Anterior cingulate cortex (tissue), 58 donors: Measurements from ENCODE around the gene SLC4A5.
"Not testable (repeated sequence)": the region's sequence is repeated elsewhere in the genome, so short reads cannot be mapped to it uniquely, and the experiment has no call there.

ENCODE experiments used
- DNase-seq, 58 donors: peaks; one replicate each; lab custom pipeline; 2025; lab: John Stamatoyannopoulos, UW

SLC4A5 gene

DNA sequence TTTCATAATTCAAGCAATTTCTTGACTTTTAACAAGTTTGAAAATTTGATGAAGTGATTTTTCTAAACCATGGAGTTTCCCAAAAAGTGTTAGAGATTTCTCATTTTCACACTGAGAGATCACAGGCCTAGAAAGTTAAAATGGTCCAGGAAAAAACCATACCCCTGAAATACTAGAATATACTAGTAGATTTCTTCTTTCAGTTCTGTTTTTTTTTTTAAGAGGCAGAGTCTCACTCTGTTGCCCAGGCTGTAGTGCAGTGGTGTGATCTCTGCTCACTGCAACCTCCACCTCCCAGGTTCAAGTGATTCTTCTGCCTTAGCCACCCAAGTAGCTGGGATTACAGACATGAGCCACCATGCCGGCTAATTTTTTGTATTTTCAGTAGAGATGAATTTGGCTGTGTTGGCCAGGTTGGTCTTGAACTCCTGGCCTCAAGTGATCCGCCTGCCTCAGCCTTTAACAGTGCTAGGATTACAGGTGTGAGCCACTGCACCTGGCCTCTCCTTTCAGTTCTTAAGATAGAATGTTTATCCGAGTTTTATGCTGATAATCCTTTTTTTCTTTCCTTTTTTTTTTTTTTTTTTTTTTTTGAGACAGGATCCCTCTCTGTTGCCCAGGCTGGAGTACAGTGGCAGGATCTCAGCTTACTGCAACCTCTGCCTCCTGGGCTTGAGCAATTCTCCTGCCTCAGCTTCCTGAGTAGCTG lies 130.4 kb downstream of the SLC4A5 start:
- DNase-seq, result no peak

DNA sequence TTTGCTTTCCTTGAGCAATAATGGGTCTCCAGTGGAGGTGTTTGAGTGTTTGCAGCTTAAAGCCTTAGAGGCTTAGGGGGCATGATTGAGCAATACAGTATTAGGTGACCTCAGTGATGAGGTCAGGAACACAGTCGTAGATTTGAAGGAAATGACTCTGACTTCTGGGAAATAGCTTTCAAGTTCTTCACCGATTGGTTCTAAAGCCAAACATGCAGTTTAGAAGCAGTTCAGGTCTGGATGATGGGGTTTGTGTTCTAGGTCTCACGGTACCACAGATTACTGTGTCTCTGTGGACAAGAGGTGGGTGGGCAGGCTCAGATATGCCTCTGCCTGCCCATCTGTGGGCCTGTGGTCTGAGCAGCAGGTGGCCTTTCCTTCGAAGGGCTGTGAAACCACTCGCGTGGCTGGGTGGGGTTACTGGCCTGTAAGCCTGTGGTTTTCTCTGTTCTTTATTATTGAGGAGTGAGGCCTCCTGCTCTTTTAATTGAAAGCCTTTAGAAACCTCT lies 137.0 kb downstream of the SLC4A5 start:
- DNase-seq, result no peak

DNA sequence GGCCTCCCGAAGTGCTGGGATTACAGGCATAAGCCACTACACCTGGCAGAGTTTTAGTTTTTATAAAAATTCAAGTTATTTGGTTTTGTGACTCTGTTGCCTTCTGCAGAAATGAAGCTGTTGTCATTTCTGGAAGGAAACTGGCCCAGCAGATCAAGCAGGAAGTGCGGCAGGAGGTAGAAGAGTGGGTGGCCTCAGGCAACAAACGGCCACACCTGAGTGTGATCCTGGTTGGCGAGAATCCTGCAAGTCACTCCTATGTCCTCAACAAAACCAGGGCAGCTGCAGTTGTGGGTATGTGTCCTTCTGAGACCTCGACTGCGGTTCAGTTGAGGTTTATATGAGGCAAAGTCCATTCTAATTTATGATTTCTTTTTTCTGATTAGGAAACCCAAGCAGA lies 137.6 kb downstream of the SLC4A5 start:
- no peak for DNase-seq

DNA sequence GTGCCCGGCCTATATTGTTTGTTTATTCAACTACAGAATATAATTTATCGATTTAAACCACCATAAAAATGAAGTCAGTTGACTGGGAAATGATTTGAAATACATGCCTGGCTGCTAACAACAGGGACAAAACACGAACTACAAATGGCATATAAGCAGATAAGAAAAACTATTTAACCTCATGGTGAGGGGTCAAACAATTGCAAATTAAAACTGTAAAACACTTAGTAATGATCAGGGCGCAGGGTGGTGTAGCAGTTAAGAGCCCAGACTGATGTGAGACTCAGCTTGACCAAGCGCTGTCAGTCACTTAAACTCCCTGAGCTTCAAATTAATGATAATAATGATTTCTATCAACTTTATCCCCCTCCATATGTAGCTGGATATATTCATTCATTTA lies 138.1 kb downstream of the SLC4A5 start:
- DNase-seq, result no peak

DNA sequence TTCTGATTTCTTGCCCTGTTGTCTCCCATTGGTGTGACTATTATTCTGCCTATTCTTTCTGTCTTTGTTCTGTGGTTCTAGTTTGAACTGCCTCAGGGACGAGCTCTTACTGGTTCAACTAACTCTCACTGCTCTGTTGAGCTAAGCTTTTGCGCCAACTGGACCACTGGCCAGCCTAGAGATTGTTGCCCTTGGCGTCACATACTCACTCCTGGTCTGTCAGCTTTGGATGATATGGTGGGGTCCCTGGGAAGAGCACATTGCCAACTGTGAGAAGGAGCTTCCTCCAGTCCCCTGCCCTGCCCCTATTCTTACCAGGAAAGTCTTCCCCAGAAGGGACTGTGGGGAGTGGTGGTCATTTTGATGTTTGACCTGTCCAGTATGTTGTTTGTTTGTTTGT lies 138.8 kb downstream of the SLC4A5 start:
- no peak for DNase-seq

DNA sequence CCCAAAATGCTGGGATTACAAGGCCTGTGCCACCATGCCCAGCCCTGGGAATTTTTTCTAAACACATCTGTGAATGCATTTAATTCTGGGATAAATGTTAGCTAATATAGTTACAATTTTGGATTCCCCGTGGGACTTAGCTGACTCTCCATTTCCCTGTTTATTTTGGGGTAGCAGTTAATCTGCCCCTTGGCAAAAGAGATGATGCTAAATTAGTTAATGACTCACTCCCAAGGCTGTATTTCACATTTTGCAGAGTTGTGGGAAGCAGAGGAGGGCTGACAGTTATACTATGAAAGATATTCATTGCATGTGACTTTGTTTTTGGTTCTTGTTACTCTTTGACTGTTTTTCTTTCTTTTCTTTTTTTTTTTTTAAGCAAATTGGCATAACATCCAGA lies 141.6 kb downstream of the SLC4A5 start:
- no peak for DNase-seq

DNA sequence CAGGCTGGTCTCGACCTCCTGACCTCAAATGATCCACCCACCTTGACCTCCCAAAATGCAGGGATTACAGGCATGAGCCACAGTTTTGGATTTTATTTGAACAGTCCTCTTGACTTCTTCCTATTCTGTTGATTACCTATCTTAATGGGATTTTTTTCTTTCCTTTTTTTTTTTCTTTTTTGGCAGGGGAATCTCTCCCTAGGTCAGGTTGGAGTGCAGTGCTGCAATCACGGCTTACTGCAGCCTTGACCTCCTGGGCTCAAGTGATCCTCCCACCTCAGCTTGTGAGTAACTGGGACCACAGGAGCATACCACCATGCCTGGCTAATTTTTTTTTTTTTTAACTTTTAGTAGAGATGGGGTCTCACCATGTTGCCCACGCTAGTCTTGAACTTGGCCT lies 142.0 kb downstream of the SLC4A5 start:
- no peak for DNase-seq

DNA sequence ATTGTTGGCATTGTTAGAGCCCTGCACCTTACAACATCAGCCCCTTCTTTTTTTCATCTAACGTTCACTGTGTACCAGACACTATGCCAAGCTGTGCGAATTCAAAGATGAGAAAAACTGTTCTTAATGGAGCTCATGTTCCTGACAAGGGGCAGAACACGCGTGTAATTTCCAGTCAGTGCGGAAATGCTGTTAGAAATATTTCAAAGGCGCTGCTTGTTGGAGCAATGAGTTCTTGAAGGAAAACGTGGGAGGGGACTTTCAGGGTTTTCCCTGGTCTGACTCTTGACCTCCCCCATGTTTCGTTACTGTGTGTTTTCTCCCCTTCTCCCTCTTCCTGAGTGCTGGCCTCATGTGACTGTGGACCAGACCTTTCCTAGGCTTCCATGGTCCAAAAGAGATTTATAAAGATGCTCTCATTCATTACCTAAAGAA lies 143.3 kb downstream of the SLC4A5 start:
- DNase-seq, result no peak

DNA sequence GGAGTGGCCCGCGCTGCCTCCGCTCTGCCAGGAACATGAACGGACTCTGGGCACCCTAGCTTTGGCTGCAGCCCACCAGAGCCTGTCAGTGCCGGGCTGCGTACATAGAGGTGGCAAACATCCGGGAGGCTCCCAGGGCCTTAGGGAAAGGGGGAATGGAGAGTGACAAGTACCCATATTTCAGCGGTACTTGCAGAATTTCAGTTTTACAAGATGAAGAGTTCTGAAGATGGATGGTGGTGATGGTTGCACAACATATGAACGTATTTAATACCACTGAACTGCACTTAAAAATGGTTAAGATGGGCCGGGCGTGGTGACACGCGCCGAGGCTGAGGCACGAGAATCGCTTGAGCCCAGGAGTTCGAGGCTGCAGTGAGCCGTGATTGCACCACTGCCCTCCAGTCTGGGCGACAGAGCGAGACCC lies 143.9 kb downstream of the SLC4A5 start:
- peak in 1 of 58 donors; percentile 55 for DNase-seq

DNA sequence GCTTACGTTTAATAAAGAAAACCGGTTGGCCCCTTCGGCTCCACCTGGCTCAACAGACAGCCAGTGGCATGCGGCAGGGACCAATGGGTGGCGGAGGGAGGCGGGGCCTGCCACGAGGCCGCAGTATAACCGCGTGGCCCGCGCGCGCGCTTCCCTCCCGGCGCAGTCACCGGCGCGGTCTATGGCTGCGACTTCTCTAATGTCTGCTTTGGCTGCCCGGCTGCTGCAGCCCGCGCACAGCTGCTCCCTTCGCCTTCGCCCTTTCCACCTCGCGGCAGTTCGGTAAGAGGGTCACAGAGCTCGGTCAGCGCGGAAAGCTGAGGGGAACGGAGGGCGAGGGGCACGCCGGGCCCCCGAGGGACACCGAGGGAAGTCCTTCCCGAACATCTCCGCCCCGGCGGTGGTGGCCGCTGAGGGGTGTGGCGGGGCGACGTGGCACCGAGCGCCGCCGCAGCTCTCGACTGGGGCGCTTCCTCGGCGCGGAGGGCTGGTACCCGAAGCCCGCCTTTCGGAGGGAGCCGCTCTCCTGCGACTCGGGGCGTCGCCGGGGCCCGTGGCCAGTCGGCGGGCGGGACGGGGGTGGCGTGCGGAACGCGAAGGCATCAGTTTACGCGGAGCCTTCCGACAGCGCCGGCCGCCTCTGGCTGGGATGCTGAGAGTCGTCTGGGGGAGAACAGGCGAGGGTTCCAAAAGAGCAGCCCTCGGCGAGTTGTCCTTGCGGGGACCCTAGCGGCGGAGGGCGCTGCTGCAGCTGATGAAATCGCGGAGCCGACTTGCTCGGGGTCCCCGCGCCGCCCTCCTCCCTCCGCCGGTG lies 144.5 kb downstream of the SLC4A5 start, which contains the start of gene MTHFD2:
MTHFD2 (plus strand) TSS at position 155 of the 814 bp plus-strand sequence; CDS start at position 182, 27 bp downstream.
- DNase-seq, result peak in 57 of 58 donors; percentile 21 to 90 (median 76)

DNA sequence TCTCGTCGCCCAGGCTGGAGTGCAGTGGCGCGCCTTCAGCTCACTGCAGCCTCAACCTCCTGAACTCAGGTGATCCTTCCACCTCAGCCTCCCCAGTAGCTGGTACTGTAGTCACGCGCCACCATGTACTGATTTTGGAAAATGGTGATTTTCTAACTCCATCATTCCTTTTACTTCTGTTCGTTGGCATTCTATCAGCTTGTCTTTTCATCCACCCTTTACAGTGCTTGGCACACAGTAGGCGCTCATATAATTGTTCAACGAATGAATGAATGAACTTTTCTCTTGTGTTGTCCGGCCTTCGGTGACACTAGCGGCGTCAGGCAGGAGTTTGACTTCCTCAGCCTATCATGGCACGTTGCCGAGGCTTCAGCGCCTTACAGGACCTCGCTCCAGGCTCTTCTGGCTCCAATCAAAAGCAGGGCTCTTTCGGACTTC lies 145.2 kb downstream of the SLC4A5 start:
- no peak for DNase-seq

DNA sequence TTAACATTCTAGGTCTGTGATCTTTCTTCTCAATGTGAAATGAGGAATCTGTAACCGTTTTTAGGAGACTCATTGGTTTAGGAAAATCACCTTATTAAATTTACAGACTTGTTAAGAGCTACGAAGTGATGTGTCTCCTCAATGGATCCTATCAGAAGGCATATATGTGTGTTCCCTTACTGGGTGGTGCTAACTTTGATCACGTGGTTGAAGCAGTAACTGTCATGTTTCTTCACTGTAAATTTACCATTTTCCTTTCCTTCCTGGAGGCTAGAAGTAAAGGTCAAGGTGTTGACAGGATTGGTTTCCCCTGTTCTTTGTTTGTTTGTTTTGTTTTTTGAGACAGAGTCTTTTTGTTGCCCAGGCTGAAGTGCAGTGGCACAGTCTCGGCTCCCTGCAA lies 146.2 kb downstream of the SLC4A5 start:
- DNase-seq, result no peak

DNA sequence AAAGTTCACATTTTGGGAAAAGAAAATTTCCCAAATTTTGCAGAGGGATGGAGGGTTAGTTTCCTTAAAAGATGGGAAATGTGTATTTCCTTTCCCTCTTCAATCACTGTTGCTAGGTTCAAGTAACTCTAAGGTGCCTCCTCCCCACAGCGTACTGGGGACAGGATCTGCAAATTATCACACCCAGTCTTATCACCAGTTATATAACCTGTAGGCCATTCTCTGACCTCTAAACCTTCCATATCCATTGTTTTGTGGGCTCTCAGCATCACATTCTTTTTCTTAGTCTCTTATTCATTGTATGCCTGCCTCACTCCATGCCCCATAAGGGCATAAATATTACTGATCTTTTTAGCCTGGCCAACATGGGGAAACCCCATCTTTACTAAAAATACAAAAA lies 148.4 kb downstream of the SLC4A5 start:
- DNase-seq, result no peak

DNA sequence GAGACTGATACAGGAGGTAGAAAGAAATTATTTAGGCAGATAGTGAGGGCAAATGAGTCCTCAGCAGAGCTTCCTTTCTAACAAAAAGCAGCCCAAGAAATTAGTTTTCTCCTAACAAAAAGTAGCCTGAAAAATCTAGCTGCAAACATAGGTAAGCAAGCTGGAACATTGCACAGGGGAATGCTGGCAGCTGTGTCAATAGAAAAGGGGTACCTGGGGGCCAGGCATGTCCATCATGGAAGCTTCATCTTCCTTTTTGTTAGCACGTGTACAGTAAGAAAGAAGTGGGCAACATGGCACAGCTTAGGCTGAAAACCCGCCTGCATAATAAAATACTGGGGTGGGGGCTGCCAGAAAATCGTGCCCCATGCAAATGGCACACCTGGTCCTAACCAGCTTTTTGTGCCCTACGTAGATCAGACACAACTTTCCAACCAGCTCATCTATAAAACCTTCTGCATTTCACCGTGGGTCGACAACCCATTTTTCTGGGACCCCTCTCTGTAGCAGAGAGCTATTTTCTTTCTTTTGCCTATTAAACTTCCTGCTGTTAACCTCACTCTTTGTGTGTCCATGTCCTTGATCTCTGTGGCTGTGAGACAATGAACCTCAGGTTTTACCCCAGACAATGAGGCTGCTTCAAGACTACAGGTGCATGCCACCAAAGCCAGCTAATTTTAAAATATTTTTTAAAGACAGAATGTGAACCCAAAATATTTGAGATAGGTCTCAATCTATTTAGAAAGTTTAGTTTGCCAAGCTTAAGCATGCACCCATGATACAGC lies 151.4 kb downstream of the SLC4A5 start:
- DNase-seq, result no peak

DNA sequence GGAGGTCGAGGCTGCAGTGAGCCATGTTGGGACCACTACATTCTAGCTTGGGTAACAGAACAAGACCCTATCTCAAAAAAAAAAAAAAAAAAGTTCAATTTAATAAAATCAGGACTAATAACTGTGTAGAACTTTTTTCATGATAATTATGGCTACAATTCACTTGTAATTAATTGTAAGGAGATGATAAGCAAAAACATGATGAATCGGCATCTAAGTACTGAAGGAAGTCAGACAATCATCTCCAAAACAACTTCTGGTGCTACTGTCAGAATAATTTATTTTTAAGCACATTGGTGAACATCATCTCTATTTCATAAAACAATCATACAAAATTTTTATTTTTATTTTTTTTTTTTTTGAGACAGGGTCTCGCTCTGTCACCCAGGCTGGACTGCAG lies 154.5 kb downstream of the SLC4A5 start:
- DNase-seq, result no peak

DNA sequence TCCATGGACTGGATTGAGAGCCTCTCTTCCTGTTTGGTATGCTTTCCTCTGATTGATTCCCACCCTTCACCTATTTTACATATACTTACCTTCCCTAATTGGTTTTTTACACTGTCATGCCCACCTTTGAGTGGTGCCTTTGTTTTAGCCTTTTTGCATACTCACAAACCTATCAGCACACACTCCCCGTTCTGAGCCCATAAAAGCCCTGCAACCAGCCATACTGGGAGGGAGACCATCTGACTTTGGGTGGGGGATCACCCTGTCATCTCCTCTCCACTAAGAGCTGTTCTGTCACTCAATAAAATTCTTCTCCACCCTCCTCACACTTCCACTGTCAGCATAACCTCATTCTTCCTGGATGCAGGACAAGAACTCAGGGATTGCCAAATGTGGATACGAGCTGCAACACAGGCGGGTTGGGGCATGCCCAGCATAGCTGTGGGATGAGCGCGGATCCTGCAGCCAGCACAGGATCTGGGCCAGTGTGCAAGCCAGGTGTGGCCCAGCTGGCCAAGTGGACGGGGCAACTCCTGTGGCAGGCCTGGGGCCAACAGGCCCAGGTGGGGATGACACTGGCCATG lies 155.1 kb downstream of the SLC4A5 start:
- DNase-seq, result no peak

DNA sequence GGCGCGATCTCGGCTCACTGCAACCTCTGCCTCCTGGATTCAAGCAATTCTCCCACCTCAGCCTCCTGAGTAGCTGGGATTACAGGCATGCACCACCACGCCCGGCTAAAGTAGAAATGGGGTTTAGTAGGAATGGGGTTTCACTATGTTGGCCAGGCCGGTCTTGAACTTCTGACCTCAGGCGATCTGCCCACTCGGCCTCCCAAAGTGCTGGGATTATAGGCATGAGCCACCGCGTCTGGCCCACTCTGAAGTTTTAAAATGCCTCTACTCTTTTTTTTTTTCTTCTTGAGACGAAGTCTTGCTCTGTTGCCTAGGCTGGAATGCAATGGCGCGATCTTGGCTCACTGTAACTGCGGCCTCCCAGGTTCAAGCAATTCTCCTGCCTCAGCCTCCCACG lies 156.5 kb downstream of the SLC4A5 start:
- DNase-seq, result not testable (repeated sequence)

DNA sequence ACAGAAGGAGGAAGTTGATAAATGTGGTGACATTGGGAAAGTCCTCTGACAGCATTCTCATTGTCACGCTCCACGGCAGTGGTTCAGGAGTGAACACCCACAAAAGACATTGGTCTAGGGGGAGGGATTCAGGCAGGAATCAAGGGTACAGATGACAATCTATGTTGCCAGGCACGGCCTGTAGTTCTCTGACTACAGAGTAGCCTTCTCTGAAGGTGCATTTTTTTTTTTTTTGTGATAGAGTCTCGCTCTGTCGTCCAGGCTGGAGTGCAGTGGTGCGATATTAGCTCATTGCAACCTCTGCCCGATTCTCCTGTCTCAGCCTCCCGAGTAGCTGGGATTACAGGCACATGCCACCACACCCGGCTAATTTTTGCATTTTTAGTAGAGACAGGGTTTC lies 157.2 kb downstream of the SLC4A5 start:
- DNase-seq, result peak in 11 of 58 donors; percentile 1 to 48 (median 14)

DNA sequence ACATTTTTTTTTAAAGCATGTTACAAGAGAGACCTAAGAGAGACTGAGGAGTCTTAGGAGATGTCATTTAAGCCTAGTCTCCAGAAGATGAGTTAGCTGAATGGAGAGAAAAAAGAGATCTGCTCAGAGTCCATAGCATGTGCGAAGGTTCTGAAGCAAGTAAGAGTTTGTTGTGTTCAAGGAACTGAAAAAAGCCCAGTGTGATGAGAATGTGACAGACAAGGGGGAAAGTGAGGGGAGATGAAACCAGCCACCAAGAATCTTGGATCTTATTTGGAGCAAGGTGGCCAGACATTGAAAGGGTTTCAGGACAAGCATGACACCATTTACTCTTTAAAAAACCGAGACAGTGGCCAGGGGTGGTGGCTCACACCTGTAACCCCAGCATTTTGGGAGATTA lies 159.3 kb downstream of the SLC4A5 start:
- DNase-seq, result no peak

DNA sequence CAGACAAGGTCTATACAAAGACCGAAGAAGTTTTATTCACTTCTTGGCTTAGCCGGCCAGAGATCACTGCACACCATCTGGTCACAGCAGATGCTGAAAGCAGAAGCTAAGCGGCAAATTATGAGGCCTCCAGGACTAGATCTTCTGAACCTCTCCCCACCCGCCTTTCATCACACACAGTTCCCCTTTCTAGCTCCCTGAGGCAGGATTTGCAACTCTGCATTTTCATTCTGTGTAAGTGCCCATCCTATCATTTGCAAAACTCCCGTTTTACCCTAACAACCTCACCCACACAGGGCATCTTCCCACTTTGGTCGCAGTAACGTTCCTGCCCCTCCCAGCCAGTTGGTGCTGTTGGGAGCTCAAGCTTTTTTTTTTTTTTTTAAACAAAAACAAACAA lies 161.5 kb downstream of the SLC4A5 start:
- peak in 28 of 58 donors; percentile 2 to 60 (median 26) for DNase-seq
